Measurements from ENCODE around the gene ARHGAP6. TPM values are rescaled to one million over a fixed set of nuclear protein-coding genes. Genes with fewer than 3 reads are reported as not detected.

The ARHGAP6 gene
- total and polyA plus RNA-seq, 9 of the 15 experiments (the other 6 are each of a cell fraction or from before 2014, with no cell fraction given): 12.5 to 63.6 (median 41.8) TPM

DNA sequence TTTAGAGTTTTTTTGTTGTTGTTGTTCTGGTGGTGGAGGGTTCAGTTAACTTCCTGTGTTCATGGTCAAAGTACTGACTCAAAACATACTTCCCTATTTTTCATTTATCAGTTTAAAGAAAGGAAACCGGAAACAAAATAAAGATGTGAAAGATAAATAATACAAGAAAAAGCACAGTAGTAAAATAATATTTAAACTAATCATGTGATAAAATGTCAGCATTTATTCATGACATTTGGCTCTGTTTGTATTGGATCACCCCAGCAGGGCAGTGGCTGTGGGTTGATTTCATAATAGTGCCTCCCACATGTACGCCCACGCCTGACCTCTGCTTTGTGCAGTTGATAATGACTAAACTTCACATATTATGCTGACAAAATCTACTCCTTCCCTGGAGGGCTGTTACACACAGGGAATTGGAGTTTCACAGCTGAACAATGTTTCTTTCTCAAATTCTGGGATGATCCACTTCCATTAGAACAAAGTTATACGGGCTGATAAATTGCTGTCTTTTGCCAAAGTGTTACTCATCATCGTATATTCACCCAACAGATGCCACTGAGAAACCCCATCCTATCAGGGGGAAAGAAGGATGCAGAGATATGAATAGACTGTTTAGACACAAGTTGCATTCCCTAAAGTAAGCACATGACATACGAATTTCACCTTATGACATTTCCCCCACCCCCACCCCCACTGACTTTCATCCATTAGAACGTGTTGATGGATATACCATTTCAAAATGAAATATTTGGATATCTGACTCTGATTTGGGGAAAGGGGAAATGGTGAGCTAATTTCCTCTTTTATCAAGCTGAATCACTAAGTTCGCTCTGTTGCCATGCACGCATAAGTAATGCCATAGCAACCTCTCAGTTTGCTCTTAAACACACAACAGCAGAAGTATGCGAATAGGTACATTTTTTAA lies 324.2 kb downstream of the ARHGAP6 start (continued):
- TF ChIP-seq ERF (CRISPR knock-in tag; IDR thresholded peaks at IDR 0.05) (no peak), HLTF (IDR thresholded peaks at IDR 0.05) (no peak), ZFP30 (CRISPR knock-in tag; IDR thresholded peaks at IDR 0.05; ENCODE audit: borderline replicate concordance) (no peak), KDM4B (IDR thresholded peaks at IDR 0.05; ENCODE audit: borderline replicate concordance in 2 of 2, low read depth in 1 of 2) (no peak), ARHGAP35 (IDR thresholded peaks at IDR 0.05; ENCODE audit: partially characterized antibody) (no peak), GATA2 (CRISPR knock-in tag; IDR thresholded peaks at IDR 0.05) (no peak), YY1 (IDR thresholded peaks at IDR 0.05; ENCODE audit: borderline replicate concordance in 1 of 3, control insufficient read depth in 1 of 3, extremely low read depth in 1 of 3, insufficient read depth in 3 of 3, insufficient read length in 1 of 3, insufficient replicate concordance in 2 of 3, low read depth in 1 of 3, low read length in 2 of 3) (no peak), TAF15 (IDR thresholded peaks at IDR 0.05; ENCODE audit: low read depth, low read length) (no peak), IRF9 (tag; IDR thresholded peaks at IDR 0.05) (no peak), SRSF9 (IDR thresholded peaks at IDR 0.05; ENCODE audit: borderline replicate concordance, low read depth, low read length) (no peak), NR4A1 (CRISPR knock-in tag; IDR thresholded peaks at IDR 0.05) (no peak), NR4A1 (tag; IDR thresholded peaks at IDR 0.05) (peak; percentile 70; the same call in 1 of the 2 replicates), ZNF586 (CRISPR knock-in tag; conservative IDR thresholded peaks at IDR 0.05) (no peak)
- TF ChIP-seq, protein P1, sequence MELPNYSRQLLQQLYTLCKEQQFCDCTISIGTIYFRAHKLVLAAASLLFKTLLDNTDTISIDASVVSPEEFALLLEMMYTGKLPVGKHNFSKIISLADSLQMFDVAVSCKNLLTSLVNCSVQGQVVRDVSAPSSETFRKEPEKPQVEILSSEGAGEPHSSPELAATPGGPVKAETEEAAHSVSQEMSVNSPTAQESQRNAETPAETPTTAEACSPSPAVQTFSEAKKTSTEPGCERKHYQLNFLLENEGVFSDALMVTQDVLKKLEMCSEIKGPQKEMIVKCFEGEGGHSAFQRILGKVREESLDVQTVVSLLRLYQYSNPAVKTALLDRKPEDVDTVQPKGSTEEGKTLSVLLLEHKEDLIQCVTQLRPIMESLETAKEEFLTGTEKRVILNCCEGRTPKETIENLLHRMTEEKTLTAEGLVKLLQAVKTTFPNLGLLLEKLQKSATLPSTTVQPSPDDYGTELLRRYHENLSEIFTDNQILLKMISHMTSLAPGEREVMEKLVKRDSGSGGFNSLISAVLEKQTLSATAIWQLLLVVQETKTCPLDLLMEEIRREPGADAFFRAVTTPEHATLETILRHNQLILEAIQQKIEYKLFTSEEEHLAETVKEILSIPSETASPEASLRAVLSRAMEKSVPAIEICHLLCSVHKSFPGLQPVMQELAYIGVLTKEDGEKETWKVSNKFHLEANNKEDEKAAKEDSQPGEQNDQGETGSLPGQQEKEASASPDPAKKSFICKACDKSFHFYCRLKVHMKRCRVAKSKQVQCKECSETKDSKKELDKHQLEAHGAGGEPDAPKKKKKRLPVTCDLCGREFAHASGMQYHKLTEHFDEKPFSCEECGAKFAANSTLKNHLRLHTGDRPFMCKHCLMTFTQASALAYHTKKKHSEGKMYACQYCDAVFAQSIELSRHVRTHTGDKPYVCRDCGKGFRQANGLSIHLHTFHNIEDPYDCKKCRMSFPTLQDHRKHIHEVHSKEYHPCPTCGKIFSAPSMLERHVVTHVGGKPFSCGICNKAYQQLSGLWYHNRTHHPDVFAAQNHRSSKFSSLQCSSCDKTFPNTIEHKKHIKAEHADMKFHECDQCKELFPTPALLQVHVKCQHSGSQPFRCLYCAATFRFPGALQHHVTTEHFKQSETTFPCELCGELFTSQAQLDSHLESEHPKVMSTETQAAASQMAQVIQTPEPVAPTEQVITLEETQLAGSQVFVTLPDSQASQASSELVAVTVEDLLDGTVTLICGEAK (IDR thresholded peaks at IDR 0.05): 0 out of 2 replicates have a peak, but pooled peaks have one; percentile 14
- TF ChIP-seq, protein P1 (CRISPR knock-in tag; IDR thresholded peaks at IDR 0.05): no peak
- TF ChIP-seq, protein P2, sequence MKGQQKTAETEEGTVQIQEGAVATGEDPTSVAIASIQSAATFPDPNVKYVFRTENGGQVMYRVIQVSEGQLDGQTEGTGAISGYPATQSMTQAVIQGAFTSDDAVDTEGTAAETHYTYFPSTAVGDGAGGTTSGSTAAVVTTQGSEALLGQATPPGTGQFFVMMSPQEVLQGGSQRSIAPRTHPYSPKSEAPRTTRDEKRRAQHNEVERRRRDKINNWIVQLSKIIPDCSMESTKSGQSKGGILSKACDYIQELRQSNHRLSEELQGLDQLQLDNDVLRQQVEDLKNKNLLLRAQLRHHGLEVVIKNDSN (CRISPR knock-in tag; IDR thresholded peaks at IDR 0.05): no peak
